K562 (cell line): Measurements from ENCODE around the gene PEX5L. TPM values are rescaled to one million over a fixed set of nuclear protein-coding genes. Genes with fewer than 3 reads are reported as not detected.

ENCODE experiments used
- ATAC-seq: fragments of 200-7000 bp; cut with Tn5 transposase; 3 replicates; pipeline ENCODE4 v1.9.1; 2020; ENCODE audit warnings: moderate library complexity
- BruUV-seq: library from RNA; stranded (reverse); fragments of 400-500 nt; replicated peaks from 2 replicates; lab custom pipeline; 2021; lab: Mats Ljungman, UMichigan
- CTCF ChIA-PET: fragments of 300-600 bp; formaldehyde crosslinking; extraction: SDS; loops from one replicate; lab custom pipeline; 2021; ENCODE audit warnings: low intra/inter-chr PET ratio; lab: Yijun Ruan, JAX
- POLR2A ChIA-PET: fragments of 300-600, 350-650 bp; sonication (Branson Sonifier 250); formaldehyde crosslinking; extraction: SDS; loops from one replicate; lab custom pipeline; 2021; ENCODE audit warnings: antibody characterized with exemption, inconsistent platforms; lab: Yijun Ruan, JAX
- DNase-seq, 4 experiments: peaks; one replicate each; pipeline versions ENCODE4 v3.0.0 to v3.0.0-alpha.2; 2011 to 2018; ENCODE audit warnings: low spot score in 3 of 4, mixed read lengths in 3 of 4; ENCODE audit errors: extremely low read depth in 1 of 4
- FAIRE-seq: peaks from 2 replicates; lab custom pipeline; 2011; peaks lifted over from hg19 to GRCh38; lab: Jason Lieb, UNC
- H2AFZ ChIP-seq: 2 replicates; pipeline ENCODE4 v1.6.0; 2011; ENCODE audit warnings: low read depth, low read length, control low read depth, inconsistent platforms
- H3K27ac ChIP-seq: fragments of 200-600 bp; 3 replicates; pipeline ENCODE4 v1.8.0; 2011; ENCODE audit warnings: low read depth, mild to moderate bottlenecking, control low read depth, inconsistent platforms, low read length, moderate library complexity, mixed read lengths; ENCODE audit errors: extremely low read depth
- H3K27me3 ChIP-seq, 2 experiments: fragments of 300-600 bp in 1 of 2; 2 replicates in 1 of 2; 3 replicates in 1 of 2; pipeline versions ENCODE4 v1.6.0 to v1.8.0; 2011; ENCODE audit warnings: inconsistent platforms in 2 of 2, low read length in 2 of 2, mild to moderate bottlenecking in 1 of 2, mixed read lengths in 1 of 2, moderate library complexity in 1 of 2; ENCODE audit not compliant: control insufficient read depth in 2 of 2, insufficient read depth in 2 of 2
- H3K36me3 ChIP-seq: fragments of 300-600 bp; 3 replicates; pipeline ENCODE4 v1.8.0; 2011; ENCODE audit warnings: mild to moderate bottlenecking, low read length, inconsistent platforms; ENCODE audit not compliant: control insufficient read depth, insufficient read depth
- H3K4me1 ChIP-seq, 2 experiments: fragments of 200-600 bp in 1 of 2; replicated peaks in 1 of 2; 2 replicates in 1 of 2; 3 replicates in 1 of 2; pipeline versions ENCODE4 v1.5.1 to v1.8.0; 2011; ENCODE audit warnings: inconsistent platforms in 2 of 2, low read length in 2 of 2, mild to moderate bottlenecking in 1 of 2, mixed read lengths in 1 of 2, moderate library complexity in 1 of 2; ENCODE audit not compliant: control insufficient read depth in 2 of 2, insufficient read depth in 2 of 2
- H3K4me2 ChIP-seq: 2 replicates; pipeline ENCODE4 v1.6.1; 2011; ENCODE audit warnings: low read length, control low read depth, inconsistent platforms, mixed read lengths; ENCODE audit not compliant: insufficient read depth
- H3K4me3 ChIP-seq: fragments of 200-600 bp; sonication (generic), shearing (Covaris generic); 2 replicates; pipeline ENCODE4 v1.5.1; 2016; ENCODE audit warnings: control low read depth, inconsistent platforms
- H3K79me2 ChIP-seq: fragments of 200-600 bp; 3 replicates; pipeline ENCODE4 v1.8.0; 2011; ENCODE audit warnings: low read length, inconsistent platforms; ENCODE audit not compliant: control insufficient read depth, insufficient read depth
- H3K9ac ChIP-seq, 2 experiments: 2 replicates each; pipeline versions ENCODE4 v1.6.0 to v1.6.1; 2011; ENCODE audit warnings: low read depth in 2 of 2, low read length in 2 of 2, control low read depth in 1 of 2, inconsistent platforms in 1 of 2, mild to moderate bottlenecking in 1 of 2, mixed read lengths in 1 of 2; ENCODE audit not compliant: insufficient read depth in 1 of 2
- H3K9me1 ChIP-seq: one replicate; pipeline ENCODE4 v1.6.0; 2011; ENCODE audit warnings: inconsistent platforms, mild to moderate bottlenecking, low read length, moderate library complexity; ENCODE audit not compliant: control insufficient read depth, insufficient read depth
- H3K9me3 ChIP-seq: replicated peaks from 2 replicates; pipeline ENCODE4 v1.5.1; 2011; ENCODE audit warnings: low read depth, low read length, inconsistent platforms; ENCODE audit not compliant: control insufficient read depth, insufficient read depth
- H4K20me1 ChIP-seq: replicated peaks from 2 replicates; pipeline ENCODE4 v1.6.1; 2011; ENCODE audit warnings: low read length, inconsistent platforms, mixed read lengths; ENCODE audit not compliant: control insufficient read depth, insufficient read depth
- BHLHE40 ChIP-seq: IDR thresholded peaks from 2 replicates; pipeline ENCODE4 v1.6.1; 2011; ENCODE audit warnings: low read length, improper control_type of control experiment
- CCAR2 ChIP-seq: fragments of 200-400 bp; formaldehyde crosslinking; IDR thresholded peaks from 2 replicates; pipeline ENCODE4 v1.6.1; 2017; ENCODE audit warnings: mild to moderate bottlenecking, low read depth, low read length
- CEBPZ ChIP-seq: fragments of 150-350 bp; IDR thresholded peaks from 2 replicates; pipeline ENCODE4 v1.6.1; 2014; ENCODE audit warnings: low read depth, mild to moderate bottlenecking, low read length, borderline replicate concordance
- DDX20 ChIP-seq: fragments of 450-650 bp; IDR thresholded peaks from 2 replicates; pipeline ENCODE4 v1.6.1; 2016; ENCODE audit warnings: missing genetic modification characterization, low read depth, mild to moderate bottlenecking, missing compliant biosample characterization, moderate library complexity
- DPF2 ChIP-seq: fragments of 450-650 bp; IDR thresholded peaks from 2 replicates; pipeline ENCODE4 v1.6.1; 2016
- ETV1 ChIP-seq: fragments of 450-650 bp; conservative IDR thresholded peaks from 2 replicates; pipeline ENCODE4 v1.6.1; 2016; ENCODE audit warnings: missing genetic modification characterization, control low read depth, low read depth, missing compliant biosample characterization
- MECOM ChIP-seq: fragments of 250-450 bp; sonication (Bioruptor Pico); IDR thresholded peaks from 2 replicates; pipeline ENCODE4 v1.8.0; 2022; ENCODE audit warnings: inconsistent platforms
- RBM17 ChIP-seq: fragments of 200-400 bp; formaldehyde crosslinking; IDR thresholded peaks from 2 replicates; pipeline ENCODE4 v1.6.1; 2017; ENCODE audit warnings: low read depth, mild to moderate bottlenecking, low read length, borderline replicate concordance
- SIX5 ChIP-seq, 2 experiments: IDR thresholded peaks; 2 replicates each; pipeline ENCODE4 v1.6.1; 2011; ENCODE audit warnings: low read length in 2 of 2, borderline replicate concordance in 1 of 2, low read depth in 1 of 2, mild to moderate bottlenecking in 1 of 2, moderate library complexity in 1 of 2; ENCODE audit not compliant: insufficient read depth in 1 of 2
- ZKSCAN1 ChIP-seq: fragments of 150-350 bp; IDR thresholded peaks from 2 replicates; pipeline ENCODE4 v1.6.1; 2016; ENCODE audit warnings: low read depth, low read length
- ZNF253 ChIP-seq: fragments of 250-450 bp; sonication (Bioruptor Pico); conservative IDR thresholded peaks from 2 replicates; pipeline ENCODE4 v1.6.1; 2021; ENCODE audit warnings: mild to moderate bottlenecking
- ZNF668 ChIP-seq: fragments of 250-450 bp; sonication (Bioruptor Pico); IDR thresholded peaks from 2 replicates; pipeline ENCODE4 v1.8.0; 2022; ENCODE audit warnings: mild to moderate bottlenecking, inconsistent platforms
- WGBS: fragments of 100-300 bp; shearing (Covaris generic); methylation state at CpG from one replicate; pipeline ENCODE4 v1.1.6; 2016; ENCODE audit warnings: low coverage, mixed read lengths; ENCODE audit not compliant: insufficient coverage; ENCODE audit errors: missing lambda C conversion rate; 5-methylcytosine and 5-hydroxymethylcytosine counted together
- in situ Hi-C: fragments of 300-500 bp; cut with MboI; formaldehyde crosslinking; loops from 4 replicates; pipeline ENCODE4 v1.15.0; 2018; ENCODE audit warnings: inconsistent platforms, mixed read lengths
- intact Hi-C: fragments of 100-400 bp; cut with micrococcal nuclease; formaldehyde crosslinking; loops from 2 replicates; pipeline ENCODE4 v1.14.2; 2022
- polyA plus RNA-seq, 8 experiments: library from polyadenylated mRNA; depleted of rRNA in 4 of 8; stranded (reverse) in 5 of 8; unstranded in 3 of 8; fragments of >200 nt; fragmentation: Nextera tagmentation in 2 of 8; fragmentation: Illumina TruSeq in 1 of 8; extraction: Ambion mirVana in 2 of 8; extraction: Trizol in 1 of 8; gene quantifications; 2 replicates each; pipeline versions ENCODE4 v1.2.1 to v1.2.3, GENCODE V29; 2011 to 2014; ENCODE audit warnings: inconsistent platforms in 1 of 8, missing spikeins in 1 of 8
- total RNA-seq, 7 experiments: library from RNA; depleted of rRNA in 6 of 7; stranded (reverse); fragments of >200 nt in 6 of 7; fragmentation: Illumina TruSeq in 2 of 7; extraction: Trizol in 2 of 7; gene quantifications; 2 replicates each; pipeline versions ENCODE4 v1.2.1 to v1.2.3, GENCODE V29; 2011 to 2021; ENCODE audit warnings: low replicate concordance in 1 of 7

The PEX5L gene
- total and polyA plus RNA-seq, 9 of the 15 experiments (the other 6 are each of a cell fraction or from before 2014, with no cell fraction given) = not detected

- Histone ChIP-seq H3K9me1 (no peaks in the 10 kb centered on the region), H3K79me2 (no peaks in the 10 kb centered on the region), H4K20me1 (no peaks in the 10 kb centered on the region), H3K27ac (no peak overlapping the region), H3K4me1 (no peaks in the 10 kb centered on the region), H3K4me2 (no peak overlapping the region), H2AFZ (no peak overlapping the region), H3K27me3 (no peaks in the 10 kb centered on the region), H3K9me3 (no peaks in the 10 kb centered on the region), H3K36me3 (no peaks in the 10 kb centered on the region), H3K4me3 (no peak overlapping the region), H3K9ac (no peak overlapping the region)
- ATAC-seq (no peak), FAIRE-seq (no peak), DNase-seq (peak in 1 of 4 experiments; percentile 3)
- no TSS peak for BruUV-seq
- TF ChIP-seq CCAR2 = no peak
- TF ChIP-seq ZKSCAN1 = no peak
- TF ChIP-seq ZNF668 (CRISPR knock-in tag) = no peak
- no peak for TF ChIP-seq DPF2
- no peak for TF ChIP-seq BHLHE40
- no peak for TF ChIP-seq RBM17
- no peak for TF ChIP-seq SIX5 (IDR thresholded peaks at IDR 0.05; ENCODE audit: borderline replicate concordance in 1 of 2, insufficient read depth in 1 of 2, low read depth in 1 of 2, low read length in 2 of 2)
- TF ChIP-seq ZNF253 (CRISPR knock-in tag) = no peak
- TF ChIP-seq DDX20 (tag) = no peak
- TF ChIP-seq ETV1 (tag) = no peak
- no peak for TF ChIP-seq MECOM (CRISPR knock-in tag)
- TF ChIP-seq CEBPZ = no peak
- in situ Hi-C loops (no loop called here), intact Hi-C loops (no loop called here)
- ChIA-PET CTCF (no interaction called here), POLR2A (no interaction called here)
- WGBS = 0% methylated on average over 5 of the region's 5 CpGs
Observed at GRCh38 chr3:179829401-179829800, 207.3 kb downstream of the PEX5L start.
